ENCODE data around the gene INPP4B.

DNA sequence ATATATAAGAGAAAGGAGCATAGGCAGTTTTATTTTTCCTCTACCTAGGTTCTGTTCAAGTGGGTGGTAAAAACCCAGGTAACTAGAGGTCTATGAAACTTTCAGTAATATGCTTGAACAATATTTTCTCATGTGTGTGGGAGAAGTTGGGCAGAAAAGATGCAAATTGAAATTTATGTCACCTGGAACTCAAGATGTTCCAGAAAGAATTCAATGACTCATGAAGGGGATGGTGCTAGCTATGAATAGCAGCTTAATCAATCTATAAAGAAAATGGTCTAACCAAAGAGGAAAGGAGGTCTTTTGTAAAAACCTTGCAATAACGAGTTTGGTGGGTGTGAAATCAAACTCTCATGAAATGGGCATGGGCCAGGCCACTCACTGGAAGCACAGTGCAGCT, 263.8 kb downstream of the INPP4B start:
- TF ChIP-seq, protein P1, sequence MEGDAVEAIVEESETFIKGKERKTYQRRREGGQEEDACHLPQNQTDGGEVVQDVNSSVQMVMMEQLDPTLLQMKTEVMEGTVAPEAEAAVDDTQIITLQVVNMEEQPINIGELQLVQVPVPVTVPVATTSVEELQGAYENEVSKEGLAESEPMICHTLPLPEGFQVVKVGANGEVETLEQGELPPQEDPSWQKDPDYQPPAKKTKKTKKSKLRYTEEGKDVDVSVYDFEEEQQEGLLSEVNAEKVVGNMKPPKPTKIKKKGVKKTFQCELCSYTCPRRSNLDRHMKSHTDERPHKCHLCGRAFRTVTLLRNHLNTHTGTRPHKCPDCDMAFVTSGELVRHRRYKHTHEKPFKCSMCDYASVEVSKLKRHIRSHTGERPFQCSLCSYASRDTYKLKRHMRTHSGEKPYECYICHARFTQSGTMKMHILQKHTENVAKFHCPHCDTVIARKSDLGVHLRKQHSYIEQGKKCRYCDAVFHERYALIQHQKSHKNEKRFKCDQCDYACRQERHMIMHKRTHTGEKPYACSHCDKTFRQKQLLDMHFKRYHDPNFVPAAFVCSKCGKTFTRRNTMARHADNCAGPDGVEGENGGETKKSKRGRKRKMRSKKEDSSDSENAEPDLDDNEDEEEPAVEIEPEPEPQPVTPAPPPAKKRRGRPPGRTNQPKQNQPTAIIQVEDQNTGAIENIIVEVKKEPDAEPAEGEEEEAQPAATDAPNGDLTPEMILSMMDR (IDR thresholded peaks at IDR 0.05) = no peak
- no peak for TF ChIP-seq POLR2A (IDR thresholded peaks at IDR 0.05)

All from testis (tissue), 2 donors.